Subcutaneous adipose tissue (tissue), 4 donors: ENCODE data around the gene TRIM67. TPM values are rescaled to one million over a fixed set of nuclear protein-coding genes. Genes with fewer than 3 reads are reported as not detected.

Experiments
- total RNA-seq, 4 donors: library from RNA; depleted of rRNA; stranded (reverse); fragments of >200 nt; gene quantifications; one replicate each; pipeline ENCODE4 v1.1.0, GENCODE V29; 2016
- TF ChIP-seq, protein P1 (sequence below): fragments of 450-650 bp; IDR thresholded peaks from one replicate; pipeline ENCODE4 v1.5.1; 2016; ENCODE audit warnings: low read depth, mild to moderate bottlenecking, control low read depth, antibody characterized with exemption, moderate library complexity

The TRIM67 gene
- total RNA-seq, 4 donors from 2014 or later = under 0.01 to 1.3 (median 0.25) TPM

DNA sequence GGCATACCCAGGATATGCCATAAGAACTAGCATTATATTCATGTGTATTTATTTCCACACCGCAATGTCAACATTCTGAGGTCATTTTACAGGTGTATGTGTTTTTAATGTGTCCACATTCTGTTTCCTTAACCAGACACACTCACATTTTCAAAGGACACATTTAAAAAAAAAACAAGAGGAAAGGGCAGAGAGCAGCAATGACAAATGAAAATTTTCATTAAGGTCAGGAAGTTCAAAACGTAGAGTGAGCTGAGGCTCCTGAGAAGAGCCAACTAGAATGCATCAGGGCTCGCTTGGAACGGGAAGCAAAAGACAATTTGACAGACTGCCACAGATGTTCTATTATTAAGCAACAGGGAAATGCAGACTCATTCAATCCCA lies 74.3 kb downstream of the TRIM67 start:
- TF ChIP-seq, protein P1, sequence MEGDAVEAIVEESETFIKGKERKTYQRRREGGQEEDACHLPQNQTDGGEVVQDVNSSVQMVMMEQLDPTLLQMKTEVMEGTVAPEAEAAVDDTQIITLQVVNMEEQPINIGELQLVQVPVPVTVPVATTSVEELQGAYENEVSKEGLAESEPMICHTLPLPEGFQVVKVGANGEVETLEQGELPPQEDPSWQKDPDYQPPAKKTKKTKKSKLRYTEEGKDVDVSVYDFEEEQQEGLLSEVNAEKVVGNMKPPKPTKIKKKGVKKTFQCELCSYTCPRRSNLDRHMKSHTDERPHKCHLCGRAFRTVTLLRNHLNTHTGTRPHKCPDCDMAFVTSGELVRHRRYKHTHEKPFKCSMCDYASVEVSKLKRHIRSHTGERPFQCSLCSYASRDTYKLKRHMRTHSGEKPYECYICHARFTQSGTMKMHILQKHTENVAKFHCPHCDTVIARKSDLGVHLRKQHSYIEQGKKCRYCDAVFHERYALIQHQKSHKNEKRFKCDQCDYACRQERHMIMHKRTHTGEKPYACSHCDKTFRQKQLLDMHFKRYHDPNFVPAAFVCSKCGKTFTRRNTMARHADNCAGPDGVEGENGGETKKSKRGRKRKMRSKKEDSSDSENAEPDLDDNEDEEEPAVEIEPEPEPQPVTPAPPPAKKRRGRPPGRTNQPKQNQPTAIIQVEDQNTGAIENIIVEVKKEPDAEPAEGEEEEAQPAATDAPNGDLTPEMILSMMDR = no peak

DNA sequence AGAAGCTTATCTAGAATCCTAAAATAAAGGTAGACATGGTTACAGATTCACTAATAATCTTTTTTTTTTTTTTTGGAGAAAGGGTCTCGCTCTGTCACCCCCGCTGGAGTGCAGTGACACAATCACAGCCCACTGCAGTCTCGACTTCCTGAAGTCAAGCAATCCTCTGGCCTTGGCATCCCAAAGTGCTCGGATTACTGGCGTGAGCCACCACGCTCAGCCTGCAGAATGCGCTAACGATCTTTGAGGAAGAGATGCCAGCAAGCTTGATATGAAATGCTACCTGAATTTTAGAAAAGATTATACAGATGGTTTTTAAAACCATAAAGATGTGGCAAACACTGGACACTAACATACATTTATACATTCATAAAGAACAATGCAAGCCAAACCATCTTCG lies 75.1 kb downstream of the TRIM67 start:
- TF ChIP-seq, protein P1 = no peak

DNA sequence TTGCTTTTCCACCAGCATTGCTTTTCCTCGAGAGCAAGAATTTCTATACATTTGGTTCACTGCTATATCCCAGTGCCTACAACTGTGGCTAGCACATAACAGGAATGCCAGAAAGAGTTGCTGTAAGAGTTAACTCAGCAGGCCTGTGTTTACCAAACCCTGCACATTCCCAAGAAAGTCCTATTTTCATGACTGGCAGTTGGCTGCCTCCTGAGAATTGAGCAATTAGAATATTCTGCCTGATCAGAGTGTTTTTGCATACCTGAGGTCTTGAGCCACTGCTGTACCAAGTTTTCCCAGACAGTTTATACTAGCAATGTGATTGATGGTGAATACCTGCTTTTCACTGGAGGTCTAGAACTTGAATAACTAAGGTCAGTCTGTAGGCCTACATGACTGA lies 76.4 kb downstream of the TRIM67 start:
- TF ChIP-seq, protein P1 = no peak

DNA sequence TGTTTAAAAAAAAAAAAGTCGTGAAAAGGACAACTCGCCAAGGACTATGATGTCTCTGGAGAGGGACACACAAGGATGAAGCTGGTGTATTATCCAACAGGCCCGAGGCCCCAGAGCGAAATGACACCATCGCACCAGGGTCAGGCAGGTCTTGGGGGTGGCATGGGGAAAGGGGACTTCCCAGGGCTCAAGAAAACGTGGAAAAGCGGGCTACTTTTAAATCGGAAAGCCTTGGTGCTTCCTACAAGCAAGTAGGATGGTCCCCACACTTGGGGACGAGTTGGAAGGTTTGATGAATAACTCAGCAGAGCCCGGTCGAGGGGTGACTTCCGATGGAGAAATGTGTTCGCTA lies 78.6 kb downstream of the TRIM67 start:
- TF ChIP-seq, protein P1 = no peak

DNA sequence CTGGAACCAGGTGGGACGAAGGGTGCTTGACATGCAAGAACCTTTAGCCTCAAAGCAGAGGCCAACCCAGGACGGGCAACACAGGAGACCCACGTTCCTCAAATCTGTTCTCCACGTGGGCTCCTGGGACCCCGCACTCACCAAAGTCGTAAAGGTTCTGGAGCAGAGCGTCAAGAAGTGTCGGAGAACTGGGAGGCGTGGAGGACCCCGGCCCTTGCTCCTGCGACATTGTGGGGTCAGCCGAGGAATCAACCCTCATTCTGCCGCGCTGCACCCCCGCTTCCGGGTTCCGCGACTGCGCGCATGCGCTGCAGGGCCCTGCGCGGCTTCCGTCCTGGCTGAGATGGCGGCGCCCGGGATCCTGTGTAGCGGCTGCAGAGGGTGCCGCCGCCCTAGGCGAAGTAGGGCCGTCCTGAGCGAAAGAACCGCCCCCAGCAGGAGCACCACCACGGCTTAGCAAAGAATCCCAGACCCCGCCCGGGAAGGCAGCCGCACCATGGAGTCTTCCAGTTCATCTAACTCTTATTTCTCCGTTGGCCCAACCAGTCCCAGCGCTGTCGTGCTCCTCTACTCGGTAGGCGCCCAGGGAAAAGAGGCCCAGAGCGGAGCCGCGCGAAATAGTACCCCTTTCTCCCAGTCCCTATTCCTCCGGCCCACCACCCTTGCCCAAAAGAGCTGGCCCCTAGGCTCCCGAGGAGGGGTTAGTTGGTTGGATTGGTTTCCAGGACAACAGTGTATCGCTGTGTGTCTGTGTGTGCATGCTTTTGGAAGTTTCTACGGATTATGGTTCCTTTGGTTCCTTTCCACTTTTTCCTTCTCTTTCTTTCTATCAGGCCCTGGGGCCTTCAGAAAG lies 79.3 kb downstream of the TRIM67 start, which contains the start of gene GNPAT:
Gene GNPAT, plus strand, starts transcription at position 330 of the 853 bp plus-strand sequence. Its CDS starts 167 bp downstream, at position 497.
- TF ChIP-seq, protein P1 = no peak

DNA sequence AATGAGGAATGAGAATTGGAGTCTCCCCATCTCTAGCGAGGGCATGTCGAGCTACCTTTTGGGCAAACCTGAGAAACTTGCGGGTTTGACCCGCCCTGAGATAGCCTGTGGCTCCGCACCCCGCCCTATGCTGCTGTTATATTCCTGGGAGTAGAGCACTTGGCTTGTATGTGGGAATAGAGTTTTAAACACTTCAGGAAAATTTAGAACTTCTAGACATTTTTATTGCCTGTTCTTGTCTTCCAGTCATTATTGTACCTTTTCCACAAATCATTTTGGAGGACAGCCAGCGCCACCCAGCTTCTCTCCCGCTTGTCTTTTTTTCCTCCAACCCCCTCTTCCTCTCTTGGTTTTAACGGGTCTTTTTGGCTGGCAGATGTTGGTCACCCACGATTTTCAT lies 79.9 kb downstream of the TRIM67 start:
- TF ChIP-seq, protein P1 = no peak

DNA sequence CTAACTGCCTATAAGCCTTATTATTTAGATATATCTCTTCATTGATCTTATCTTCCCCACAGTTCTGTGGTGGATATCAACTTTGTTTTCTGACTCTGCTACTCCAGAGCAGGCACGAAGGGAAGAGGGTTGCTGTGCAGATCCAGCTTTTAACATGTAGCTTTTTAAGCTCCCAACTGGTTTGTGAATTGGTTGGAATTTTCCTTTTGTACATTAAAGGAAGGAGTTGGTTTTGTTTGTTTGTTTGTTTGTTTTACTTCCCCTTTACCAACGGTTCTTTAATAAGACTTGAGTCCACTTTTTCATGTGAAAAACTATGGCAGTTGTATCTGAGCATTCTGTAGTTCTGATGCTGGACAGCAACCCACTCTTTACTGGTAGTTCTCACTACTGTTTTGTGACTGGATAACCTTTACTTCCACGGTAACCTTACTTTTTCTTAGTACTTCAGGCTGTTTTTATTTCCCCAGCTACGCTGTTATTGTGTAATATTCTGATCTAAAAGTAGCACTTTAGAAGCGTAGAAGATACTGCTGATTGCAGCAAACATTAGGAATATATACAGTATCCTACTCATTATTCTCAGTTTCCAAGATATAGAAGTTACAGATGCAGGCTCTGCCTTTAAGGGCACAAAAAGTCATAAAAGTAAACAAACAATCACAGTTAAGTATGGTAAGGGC lies 80.8 kb downstream of the TRIM67 start:
- TF ChIP-seq, protein P1 = no peak
